Measurements from ENCODE around the gene ACSF2. TPM values are rescaled to one million over a fixed set of nuclear protein-coding genes. Genes with fewer than 3 reads are reported as not detected.

ACSF2 gene
- total and polyA plus RNA-seq, 2 donors from 2014 or later = 44.4 to 404 TPM

DNA sequence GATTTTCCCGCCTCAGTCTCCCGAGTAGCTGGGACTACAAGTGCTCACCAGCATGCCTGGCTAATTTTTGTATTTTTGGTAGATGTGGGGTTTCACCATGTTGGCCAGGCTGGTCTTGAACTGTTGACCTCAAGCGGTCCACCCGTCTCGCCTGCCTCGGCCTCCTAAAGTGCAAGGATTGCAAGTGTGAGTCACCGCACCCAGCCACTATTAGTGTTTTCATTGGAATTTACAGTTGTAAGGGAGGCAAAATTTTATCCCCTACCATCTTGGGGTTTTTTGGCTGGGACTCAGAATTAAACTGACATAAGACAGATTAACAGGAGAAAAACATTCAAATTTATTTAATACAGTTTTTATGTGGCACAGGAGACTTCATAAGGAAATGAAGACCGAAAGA, 69.9 kb downstream of the ACSF2 start:
- no peak for TF ChIP-seq CTCF (IDR thresholded peaks at IDR 0.05; ENCODE audit: borderline replicate concordance, extremely low read depth, insufficient read depth)
- Histone ChIP-seq H3K27ac (ENCODE audit: low read depth in 2 of 2, low read length in 2 of 2) (no peak overlapping the region), H3K4me3 (ENCODE audit: low read length in 3 of 3) (no peak overlapping the region), H3K9ac (ENCODE audit: low read length in 3 of 3) (no peak overlapping the region), H3K36me3 (ENCODE audit: control insufficient read depth in 2 of 3, insufficient read depth in 3 of 3, low read length in 3 of 3) (no peaks in the 10 kb centered on the region), H3K9me3 (ENCODE audit: control insufficient read depth in 2 of 3, insufficient read depth in 1 of 3, low read length in 3 of 3) (no peaks in the 10 kb centered on the region), H3K27me3 (ENCODE audit: control insufficient read depth, insufficient read depth, low read length) (no peaks in the 10 kb centered on the region), H3K4me1 (ENCODE audit: control insufficient read depth in 2 of 3, insufficient read depth in 2 of 3, low read depth in 1 of 3, low read length in 3 of 3) (no peaks in the 10 kb centered on the region)
- DNase-seq = no peak
- intact Hi-C loops (cut with DNase I) = no loop called here
- FAIRE-seq = no peak

DNA sequence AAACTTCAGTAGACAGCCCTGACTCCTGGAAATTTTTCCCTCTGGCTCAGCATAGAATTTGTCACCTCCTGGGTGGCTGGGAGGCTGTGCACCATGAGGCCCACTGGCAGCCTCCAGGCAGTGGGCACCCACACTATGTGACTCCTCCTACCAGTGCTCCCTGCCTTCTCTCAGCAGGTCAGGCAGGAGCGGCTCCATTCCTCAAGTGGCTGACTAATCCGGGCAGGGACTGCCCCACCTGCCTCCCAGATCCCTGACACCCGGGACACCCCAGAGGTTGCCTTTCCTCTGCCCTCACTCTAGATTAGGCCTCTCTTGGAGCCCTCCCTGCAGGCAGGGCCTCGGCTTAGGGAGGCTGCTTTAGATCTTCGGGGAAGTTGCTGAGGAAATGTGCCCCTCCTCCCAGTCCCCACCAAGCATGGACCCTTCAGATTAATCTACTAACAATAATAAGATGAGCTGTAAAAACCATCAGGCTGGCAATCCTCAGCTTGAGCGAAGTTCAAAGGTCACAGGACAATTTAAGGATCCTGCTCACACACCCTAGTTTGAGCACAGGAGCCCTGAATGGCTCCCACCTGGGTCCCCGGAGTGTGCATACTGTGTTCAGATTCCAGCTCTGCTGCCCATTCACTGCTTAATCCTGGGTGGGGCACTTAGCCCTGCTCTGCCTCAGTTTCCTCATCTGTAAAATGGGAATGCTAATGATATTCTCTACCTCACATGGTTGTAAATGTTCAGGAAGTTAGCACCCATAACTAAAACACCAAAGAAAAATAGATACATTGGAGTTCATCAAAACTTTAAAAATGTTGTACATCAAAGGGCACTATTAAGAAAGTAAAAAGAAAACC, 72.2 kb downstream of the ACSF2 start:
- intact Hi-C loops (cut with DNase I) = no loop called here

GRCh38 chr17:50499270-50499669, 73.3 kb downstream of the ACSF2 start:
- DNase-seq (no peak), FAIRE-seq (no peak)
- no peaks in the 10 kb centered on the region for H3K4me1 ChIP-seq (ENCODE audit: control insufficient read depth in 2 of 3, insufficient read depth in 2 of 3, low read depth in 1 of 3, low read length in 3 of 3)
- intact Hi-C loops (cut with DNase I) = no loop called here
- no peak overlapping the region for H3K27ac ChIP-seq (ENCODE audit: low read depth in 2 of 2, low read length in 2 of 2)
- no peak for TF ChIP-seq CTCF (IDR thresholded peaks at IDR 0.05; ENCODE audit: borderline replicate concordance, extremely low read depth, insufficient read depth)
- no peaks in the 10 kb centered on the region for H3K9me3 ChIP-seq (ENCODE audit: control insufficient read depth in 2 of 3, insufficient read depth in 1 of 3, low read length in 3 of 3)
- H3K4me3 ChIP-seq (ENCODE audit: low read length in 3 of 3) = no peak overlapping the region
- H3K27me3 ChIP-seq (ENCODE audit: control insufficient read depth, insufficient read depth, low read length) = no peaks in the 10 kb centered on the region
- H3K9ac ChIP-seq (ENCODE audit: low read length in 3 of 3) = no peak overlapping the region
- no peaks in the 10 kb centered on the region for H3K36me3 ChIP-seq (ENCODE audit: control insufficient read depth in 2 of 3, insufficient read depth in 3 of 3, low read length in 3 of 3)

More for the DNA sequence above, 72.2 kb downstream of the ACSF2 start:
- Histone ChIP-seq H3K27me3 (ENCODE audit: control insufficient read depth, insufficient read depth, low read length) (no peaks in the 10 kb centered on the region), H3K27ac (ENCODE audit: low read depth in 2 of 2, low read length in 2 of 2) (no peak overlapping the region), H3K36me3 (ENCODE audit: control insufficient read depth in 2 of 3, insufficient read depth in 3 of 3, low read length in 3 of 3) (no peaks in the 10 kb centered on the region), H3K9ac (ENCODE audit: low read length in 3 of 3) (no peak overlapping the region), H3K4me1 (ENCODE audit: control insufficient read depth in 2 of 3, insufficient read depth in 2 of 3, low read depth in 1 of 3, low read length in 3 of 3) (no peaks in the 10 kb centered on the region), H3K9me3 (ENCODE audit: control insufficient read depth in 2 of 3, insufficient read depth in 1 of 3, low read length in 3 of 3) (no peaks in the 10 kb centered on the region), H3K4me3 (ENCODE audit: low read length in 3 of 3) (no peak overlapping the region)
- DNase-seq (peak in 1 of 5 donors; percentile 52), FAIRE-seq (no peak)
- no peak for TF ChIP-seq CTCF (IDR thresholded peaks at IDR 0.05; ENCODE audit: borderline replicate concordance, extremely low read depth, insufficient read depth)

All from kidney (tissue), 14 donors.